Transverse colon (tissue), 4 donors: ENCODE data around the gene SEPTIN5. TPM values are rescaled to one million over a fixed set of nuclear protein-coding genes. Genes with fewer than 3 reads are reported as not detected.

ENCODE experiments used
- DNase-seq: peaks from one replicate; pipeline ENCODE4 v3.0.0-alpha.2; 2019
- H3K27ac ChIP-seq, 4 donors: fragments of 200-600 bp; sonication (generic); 2 replicates each; pipeline ENCODE4 v1.5.1; 2016 to 2018; ENCODE audit warnings: inconsistent platforms in 4 of 4
- H3K27me3 ChIP-seq: fragments of 200-600 bp; sonication (generic); 2 replicates; pipeline ENCODE4 v1.5.1; 2017; ENCODE audit warnings: inconsistent platforms
- H3K36me3 ChIP-seq, 4 donors: fragments of 200-600 bp; sonication (generic); 2 replicates each; pipeline ENCODE4 v1.5.1; 2017 to 2019; ENCODE audit warnings: inconsistent platforms in 4 of 4
- H3K4me1 ChIP-seq, 4 donors: fragments of 200-600 bp; sonication (generic); 2 replicates each; pipeline ENCODE4 v1.5.1; 2017 to 2020; ENCODE audit warnings: inconsistent platforms in 4 of 4
- H3K4me3 ChIP-seq, 4 donors: fragments of 200-600 bp; sonication (generic); 1 replicate in 1 of 4; 2 replicates in 3 of 4; pipeline versions ENCODE4 v1.5.1 to v1.6.1; 2017 to 2019; ENCODE audit warnings: inconsistent platforms in 4 of 4
- H3K9me3 ChIP-seq, 2 donors: fragments of 200-600 bp; sonication (generic); 2 replicates each; pipeline ENCODE4 v1.5.1; 2017 to 2019; ENCODE audit warnings: inconsistent platforms in 2 of 2
- EP300 ChIP-seq: sonication (generic); formaldehyde crosslinking; IDR thresholded peaks from one replicate; pipeline ENCODE4 v1.6.1; 2017; ENCODE audit warnings: antibody characterized with exemption, low read depth
- POLR2A ChIP-seq: fragments of 450-650 bp; IDR thresholded peaks from one replicate; pipeline ENCODE4 v1.6.1; 2016; ENCODE audit warnings: antibody characterized with exemption, mild to moderate bottlenecking, moderate library complexity
- POLR2AphosphoS5 ChIP-seq, 3 donors: sonication (generic); formaldehyde crosslinking; IDR thresholded peaks; one replicate each; pipeline ENCODE4 v1.6.1; 2016; ENCODE audit warnings: antibody characterized with exemption in 3 of 3
- WGBS, 2 donors: methylation state at CpG; one replicate each; pipeline ENCODE4 v1.1.5; 2018; ENCODE audit warnings: low coverage in 1 of 2; 5-methylcytosine and 5-hydroxymethylcytosine counted together
- in situ Hi-C, 4 donors: fragments of 200-750 bp; cut with MboI; loops; one replicate each; pipeline versions ENCODE4 v1.15.0 to v1.15.1; 2017; ENCODE audit warnings: low sequenced_read_pairs in 3 of 4, low pct_ligation_motif_present in 1 of 4, low pct_unique_long_range_greater_than_20kb in 1 of 4
- intact Hi-C: fragments of 100-400 bp; cut with DNase I; formaldehyde crosslinking; loops from one replicate; pipeline ENCODE4 v1.15.1; 2023; ENCODE audit warnings: low total_unique reads
- total RNA-seq, 4 donors: library from RNA; depleted of rRNA; stranded (reverse); fragments of >200 nt; gene quantifications; one replicate each; pipeline ENCODE4 v1.1.0, GENCODE V29; 2016
- TF ChIP-seq, protein P1 (sequence below), 5 experiments: fragments of 200-600 bp in 3 of 5; fragments of 450-650 bp in 2 of 5; sonication (generic) in 3 of 5; IDR thresholded peaks; 1 replicate in 2 of 5; 2 replicates in 3 of 5; pipeline ENCODE4 v1.5.1; 2016 to 2017; ENCODE audit warnings: antibody characterized with exemption in 5 of 5, inconsistent platforms in 3 of 5, mild to moderate bottlenecking in 2 of 5, moderate library complexity in 1 of 5

SEPTIN5 gene
- total RNA-seq, 4 donors from 2014 or later: 2.5 to 709 (median 5.4) TPM

DNA sequence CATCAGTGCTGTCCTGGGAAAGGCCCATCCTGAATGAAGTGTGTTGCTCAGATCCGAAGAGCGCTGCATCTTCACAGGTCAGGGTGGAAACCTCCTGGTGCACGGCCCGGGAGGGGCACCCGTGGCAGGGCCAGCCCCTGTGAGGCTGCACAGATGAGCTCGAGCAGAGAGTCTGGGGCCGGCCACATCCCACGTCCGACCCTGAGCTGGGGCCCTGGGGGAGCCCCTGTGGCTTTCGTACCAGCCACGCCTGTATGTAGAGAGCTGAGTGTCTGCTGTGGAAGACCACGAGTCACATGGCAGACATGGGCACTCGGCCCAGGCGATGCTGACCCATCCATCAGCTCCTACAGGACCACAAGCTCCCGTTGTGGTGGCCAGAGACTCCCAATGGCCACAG, 24.9 kb upstream of the SEPTIN5 start:
- Histone ChIP-seq H3K9me3 (no peaks in the 10 kb centered on the region), H3K27me3 (peaks cover 41% of the 10 kb centered on the region), H3K27ac (no peak overlapping the region), H3K4me1 (peaks cover 0 to 6% (median 0%) of the 10 kb centered on the region in 4 donors), H3K36me3 (no peaks in the 10 kb centered on the region), H3K4me3 (no peak overlapping the region)
- in situ Hi-C loops (no loop called here), intact Hi-C loops (no loop called here)
- TF ChIP-seq, protein P1, sequence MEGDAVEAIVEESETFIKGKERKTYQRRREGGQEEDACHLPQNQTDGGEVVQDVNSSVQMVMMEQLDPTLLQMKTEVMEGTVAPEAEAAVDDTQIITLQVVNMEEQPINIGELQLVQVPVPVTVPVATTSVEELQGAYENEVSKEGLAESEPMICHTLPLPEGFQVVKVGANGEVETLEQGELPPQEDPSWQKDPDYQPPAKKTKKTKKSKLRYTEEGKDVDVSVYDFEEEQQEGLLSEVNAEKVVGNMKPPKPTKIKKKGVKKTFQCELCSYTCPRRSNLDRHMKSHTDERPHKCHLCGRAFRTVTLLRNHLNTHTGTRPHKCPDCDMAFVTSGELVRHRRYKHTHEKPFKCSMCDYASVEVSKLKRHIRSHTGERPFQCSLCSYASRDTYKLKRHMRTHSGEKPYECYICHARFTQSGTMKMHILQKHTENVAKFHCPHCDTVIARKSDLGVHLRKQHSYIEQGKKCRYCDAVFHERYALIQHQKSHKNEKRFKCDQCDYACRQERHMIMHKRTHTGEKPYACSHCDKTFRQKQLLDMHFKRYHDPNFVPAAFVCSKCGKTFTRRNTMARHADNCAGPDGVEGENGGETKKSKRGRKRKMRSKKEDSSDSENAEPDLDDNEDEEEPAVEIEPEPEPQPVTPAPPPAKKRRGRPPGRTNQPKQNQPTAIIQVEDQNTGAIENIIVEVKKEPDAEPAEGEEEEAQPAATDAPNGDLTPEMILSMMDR (IDR thresholded peaks at IDR 0.05): no peak
- TF ChIP-seq POLR2A (no peak), EP300 (no peak), POLR2AphosphoS5 (IDR thresholded peaks at IDR 0.05) (no peak)
- 68% methylated on average over 13 of the region's 15 CpGs; no CpG with 5 or more reads in 1 of the 2 donors for WGBS, 2 donors
- no peak for DNase-seq

DNA sequence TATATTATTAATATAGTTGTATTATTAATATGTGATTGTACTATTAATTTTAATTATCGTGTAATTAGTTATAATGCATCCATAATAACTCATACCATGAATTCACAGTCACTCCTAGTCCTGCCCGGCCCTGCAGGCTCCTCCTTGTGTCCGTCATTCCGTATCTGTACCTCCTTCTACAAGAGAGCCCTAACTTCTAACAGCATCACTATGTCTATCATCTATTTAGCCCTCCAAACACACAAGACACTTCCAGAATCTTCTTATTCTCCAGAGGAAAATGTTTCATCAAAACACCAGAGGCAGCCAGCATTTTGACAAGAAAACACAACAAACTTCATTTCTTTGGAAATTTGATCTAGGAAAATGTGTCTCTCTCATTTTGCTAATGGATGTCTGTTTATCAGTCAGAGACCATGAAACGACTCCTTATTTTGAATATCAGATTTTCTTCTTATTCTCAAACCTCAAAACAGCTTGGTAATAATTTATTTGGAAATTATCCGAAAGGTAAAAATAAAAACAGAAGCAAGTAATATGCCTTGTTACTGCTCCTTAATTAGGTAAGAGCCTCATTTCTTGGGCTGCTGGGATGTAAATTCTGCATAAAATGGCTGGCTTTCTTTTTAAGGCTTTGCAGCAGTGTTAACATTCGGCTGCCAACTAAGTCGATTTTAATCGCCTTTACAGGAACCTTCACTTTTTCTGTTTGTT, 23.1 kb upstream of the SEPTIN5 start:
- peaks cover 41% of the 10 kb centered on the region for H3K27me3 ChIP-seq
- H3K27ac ChIP-seq: no peak overlapping the region
- H3K4me1 ChIP-seq: peaks cover 0 to 6% (median 0%) of the 10 kb centered on the region in 4 donors
- in situ Hi-C loops (no loop called here), intact Hi-C loops (no loop called here)
- no peak for TF ChIP-seq EP300
- no peak for TF ChIP-seq POLR2A
- no peak for TF ChIP-seq POLR2AphosphoS5 (IDR thresholded peaks at IDR 0.05)
- TF ChIP-seq, protein P1 (IDR thresholded peaks at IDR 0.05): no peak
- no peak overlapping the region for H3K4me3 ChIP-seq
- no peak for DNase-seq
- H3K9me3 ChIP-seq: no peaks in the 10 kb centered on the region
- H3K36me3 ChIP-seq: no peaks in the 10 kb centered on the region
- 52 to 56% methylated on average over 9 of the region's 9 CpGs for WGBS, 2 donors

DNA sequence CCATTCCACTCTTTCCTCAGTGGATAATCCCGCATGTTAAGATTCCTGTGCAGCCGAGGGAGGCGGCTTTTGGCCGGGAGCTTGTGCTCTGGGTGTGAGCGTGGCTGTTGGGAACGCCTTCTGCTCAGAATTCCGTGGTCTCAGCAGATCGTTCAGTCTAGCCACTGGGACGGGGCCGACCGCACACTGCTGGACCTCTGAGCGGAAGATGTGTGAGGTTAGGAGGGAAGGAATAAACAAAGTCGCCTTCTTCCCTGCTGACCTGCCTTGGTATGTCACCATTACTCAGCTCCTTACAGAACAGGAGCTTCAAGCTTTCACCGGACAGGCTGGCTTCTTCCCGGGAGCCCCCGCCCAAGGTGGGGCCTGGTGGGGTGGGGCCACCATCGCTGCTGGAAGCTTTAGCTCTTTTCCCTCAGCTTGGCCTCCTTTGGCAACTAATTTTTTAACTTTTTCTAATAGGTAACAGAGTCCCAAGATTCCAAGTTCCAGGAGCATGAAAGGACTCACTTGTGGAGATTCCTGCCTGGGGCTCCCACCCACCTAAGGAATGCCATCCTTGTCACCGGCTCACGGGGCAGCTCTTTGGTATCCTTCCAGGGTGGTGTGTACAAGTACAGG, 22.5 kb upstream of the SEPTIN5 start:
- peaks cover 0 to 6% (median 0%) of the 10 kb centered on the region in 4 donors for H3K4me1 ChIP-seq
- in situ Hi-C loops: no loop called here
- 24 to 29% methylated on average over 5 to 19 of the region's 19 CpGs for WGBS, 2 donors

DNA sequence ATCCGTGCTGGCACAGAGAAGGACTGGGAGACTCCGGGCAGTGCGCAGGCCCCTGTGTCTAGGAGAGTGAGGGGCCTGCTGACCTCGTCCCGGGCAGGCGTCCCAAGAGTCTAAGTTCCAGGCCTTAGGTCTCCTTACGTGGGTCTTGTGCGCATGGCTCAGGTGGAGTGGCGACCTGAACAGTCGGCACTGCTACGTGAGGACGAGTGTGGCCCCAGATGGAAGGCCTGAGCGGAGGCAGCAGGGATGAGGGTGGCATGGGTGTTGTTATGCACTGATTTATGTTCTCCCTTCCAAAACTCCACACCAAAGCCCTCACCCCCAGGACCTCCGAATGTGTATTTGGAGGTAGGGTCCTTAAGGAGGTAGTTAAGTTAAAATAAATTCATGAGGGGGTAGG, 20.7 kb upstream of the SEPTIN5 start:
- in situ Hi-C loops (no loop called here), intact Hi-C loops (no loop called here)
- TF ChIP-seq, protein P1 (IDR thresholded peaks at IDR 0.05): no peak
- TF ChIP-seq EP300 (no peak), POLR2AphosphoS5 (IDR thresholded peaks at IDR 0.05) (no peak), POLR2A (no peak)
- no peak overlapping the region for H3K27ac ChIP-seq
- H3K4me1 ChIP-seq: peaks cover 0 to 6% (median 0%) of the 10 kb centered on the region in 4 donors
- peaks cover 28% of the 10 kb centered on the region for H3K27me3 ChIP-seq
- 96 to 100% methylated on average over 1 to 14 of the region's 14 CpGs for WGBS, 2 donors
- H3K4me3 ChIP-seq: no peak overlapping the region
- no peak for DNase-seq
- H3K36me3 ChIP-seq: no peaks in the 10 kb centered on the region
- H3K9me3 ChIP-seq: no peaks in the 10 kb centered on the region

More for the DNA sequence above, 22.5 kb upstream of the SEPTIN5 start:
- TF ChIP-seq POLR2A (no peak), POLR2AphosphoS5 (IDR thresholded peaks at IDR 0.05) (no peak), EP300 (no peak)
- TF ChIP-seq, protein P1 (IDR thresholded peaks at IDR 0.05): no peak
- Histone ChIP-seq H3K9me3 (no peaks in the 10 kb centered on the region), H3K27ac (no peak overlapping the region), H3K4me3 (no peak overlapping the region), H3K27me3 (peaks cover 38% of the 10 kb centered on the region), H3K36me3 (no peaks in the 10 kb centered on the region)
- no peak for DNase-seq
- intact Hi-C loops: no loop called here
